HG03439 (cell line): ENCODE measurements around the gene SLC29A1.
A peak's percentile ranks its signal among the peaks of the same experiment; 100 is the strongest.

ENCODE experiments used
- ATAC-seq: cut with Tn5 transposase; IDR thresholded peaks from one replicate; pipeline ENCODE4 v1.9.1; 2021; ENCODE audit warnings: mild to moderate bottlenecking, moderate library complexity; ENCODE audit not compliant: unreplicated experiment

The SLC29A1 gene

GRCh38 chr6:44251576-44252524 lies 28.5 kb downstream of the SLC29A1 start:
- ATAC-seq: no peak

- no peak for ATAC-seq
Observed at GRCh38 chr6:44253307-44254101, 30.1 kb downstream of the SLC29A1 start.

DNA sequence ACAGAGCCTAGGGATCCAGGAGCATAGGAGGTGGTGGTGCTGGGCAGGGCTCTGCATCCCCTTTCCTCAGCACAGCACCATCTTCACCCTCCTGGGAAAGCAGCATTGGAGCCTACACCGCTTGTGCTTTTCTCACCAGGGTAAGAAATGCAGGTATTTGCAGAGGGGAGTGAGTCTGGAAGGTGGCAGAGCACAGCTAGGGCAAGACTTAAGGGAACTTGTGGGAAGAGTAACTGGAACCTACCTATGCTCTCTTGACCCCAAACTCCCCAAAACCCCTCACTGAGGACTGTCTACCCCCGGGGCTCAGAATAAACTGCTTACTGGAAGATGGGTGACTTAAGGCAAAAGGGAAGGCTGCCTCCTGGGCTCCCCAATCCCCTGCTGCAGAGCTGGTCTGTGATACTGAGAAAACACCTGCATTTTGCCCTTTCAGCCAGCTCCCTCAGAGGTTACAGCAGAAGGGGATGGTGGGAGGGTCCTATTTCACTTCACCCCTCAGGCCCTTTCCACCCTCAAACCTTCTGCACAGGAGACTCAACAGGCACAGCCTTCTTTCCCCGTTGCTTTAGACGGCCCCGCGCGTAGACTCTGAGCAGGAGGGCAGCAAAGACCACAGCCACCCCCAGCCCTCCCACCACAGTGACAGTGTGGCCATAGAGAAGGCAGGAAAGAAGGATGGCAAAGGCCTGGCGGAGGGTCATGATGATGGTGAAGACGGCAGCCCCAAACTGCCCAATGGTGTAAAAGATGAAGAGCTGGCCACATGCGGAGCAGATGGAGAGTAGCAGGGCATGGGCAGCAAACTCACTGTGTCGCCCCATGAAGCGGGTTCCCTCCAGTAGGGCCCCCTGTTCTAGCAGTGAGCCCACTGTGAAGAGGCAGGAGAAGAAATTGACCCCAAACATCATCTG lies 31.1 kb downstream of the SLC29A1 start:
- ATAC-seq: no peak

DNA sequence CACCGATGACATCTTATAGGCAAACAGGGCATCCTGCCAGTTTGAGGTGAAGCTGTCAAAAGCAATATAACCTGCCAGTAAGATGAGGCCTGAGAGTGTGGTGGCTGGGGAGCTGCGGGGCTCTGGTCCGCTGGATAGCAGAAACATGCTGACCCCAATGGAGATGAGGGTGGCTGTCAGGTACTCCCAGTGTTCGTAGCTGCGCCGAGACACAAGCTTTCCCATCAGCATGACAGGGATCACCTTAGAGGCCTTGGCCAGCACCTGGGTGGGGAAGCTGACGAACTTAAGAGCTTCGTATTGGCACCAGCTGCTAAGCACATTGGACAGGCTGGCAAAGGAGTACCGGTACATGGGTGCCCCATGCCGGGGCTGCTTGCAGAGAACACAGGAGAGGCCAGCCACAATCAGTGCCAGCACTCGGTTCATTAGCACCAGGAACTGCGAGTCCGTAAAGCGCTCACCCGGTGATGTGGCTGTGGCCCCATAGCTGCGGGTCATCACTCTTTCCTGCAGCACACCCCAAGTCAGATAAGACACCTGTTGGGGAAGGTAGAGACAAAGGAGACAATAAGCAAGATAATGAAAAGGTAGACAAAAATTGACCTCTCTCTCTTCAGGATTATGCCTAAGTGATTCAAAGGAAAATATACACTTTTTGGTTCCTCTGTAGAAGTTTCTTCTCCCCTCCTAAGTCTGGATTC lies 31.9 kb downstream of the SLC29A1 start:
- ATAC-seq: no peak

- no peak for ATAC-seq
Observed at GRCh38 chr6:44255871-44256774, 32.7 kb downstream of the SLC29A1 start.

GRCh38 chr6:44256775-44257024 lies 33.3 kb downstream of the SLC29A1 start:
- ATAC-seq: peak; percentile 15

GRCh38 chr6:44257025-44257752 lies 33.8 kb downstream of the SLC29A1 start, which contains the start of gene SLC35B2:
TSS of gene SLC35B2 (minus strand) at chr6:44257528. CDS start at chr6:44257410, 118 bp downstream.
- ATAC-seq: peak; percentile 42

DNA sequence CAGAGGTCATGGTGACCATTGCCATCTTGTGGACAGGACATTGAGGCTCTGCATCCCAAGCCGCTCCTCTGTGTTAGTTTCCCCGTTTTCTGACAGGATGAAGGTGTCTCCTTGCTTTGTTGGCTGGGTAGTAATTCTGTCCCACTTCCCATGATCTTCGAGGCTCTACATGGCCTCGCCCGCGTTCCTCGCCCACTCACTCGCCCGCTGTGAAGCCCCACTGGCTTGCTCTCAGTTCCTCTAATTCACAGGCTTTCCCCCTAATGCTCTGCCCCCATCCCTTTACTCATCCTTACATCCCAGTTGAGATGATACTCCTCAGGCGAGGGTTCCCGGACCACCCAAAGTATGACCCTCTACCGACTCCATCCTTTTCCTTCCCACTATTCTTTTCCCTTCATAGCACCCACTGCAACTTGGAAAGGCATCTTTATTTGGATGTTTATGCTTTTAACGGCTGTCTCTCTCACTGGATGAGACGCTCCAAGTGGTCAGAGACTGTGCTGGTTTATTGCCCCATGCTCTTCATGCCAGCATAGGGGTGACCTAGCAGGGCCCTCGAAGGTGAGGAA lies 34.4 kb downstream of the SLC29A1 start:
- ATAC-seq: peak; percentile 13

- no peak for ATAC-seq
Observed at GRCh38 chr6:44258325-44258863, 35.0 kb downstream of the SLC29A1 start.

DNA sequence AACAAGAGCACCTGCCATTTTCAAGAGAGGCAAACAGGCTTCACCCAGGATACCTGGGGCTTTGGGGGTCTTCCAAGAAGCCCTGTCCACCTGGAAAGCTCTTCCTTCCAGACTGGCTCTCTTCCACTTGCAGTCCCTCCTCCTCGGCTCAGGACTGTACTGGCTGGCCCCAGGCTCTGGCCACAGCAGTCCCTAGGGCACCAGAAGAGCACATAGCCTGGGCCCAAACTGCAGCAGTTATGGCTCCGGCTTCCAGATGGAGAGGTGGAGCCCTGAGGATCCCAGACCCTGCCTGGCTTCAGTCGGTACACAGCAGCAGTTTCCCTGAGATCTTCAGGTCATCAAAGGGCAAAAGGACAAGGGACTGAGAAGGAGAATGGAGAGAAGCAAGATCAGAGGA lies 35.5 kb downstream of the SLC29A1 start:
- ATAC-seq: no peak

GRCh38 chr6:44260011-44260410 lies 36.6 kb downstream of the SLC29A1 start:
- ATAC-seq: no peak

DNA sequence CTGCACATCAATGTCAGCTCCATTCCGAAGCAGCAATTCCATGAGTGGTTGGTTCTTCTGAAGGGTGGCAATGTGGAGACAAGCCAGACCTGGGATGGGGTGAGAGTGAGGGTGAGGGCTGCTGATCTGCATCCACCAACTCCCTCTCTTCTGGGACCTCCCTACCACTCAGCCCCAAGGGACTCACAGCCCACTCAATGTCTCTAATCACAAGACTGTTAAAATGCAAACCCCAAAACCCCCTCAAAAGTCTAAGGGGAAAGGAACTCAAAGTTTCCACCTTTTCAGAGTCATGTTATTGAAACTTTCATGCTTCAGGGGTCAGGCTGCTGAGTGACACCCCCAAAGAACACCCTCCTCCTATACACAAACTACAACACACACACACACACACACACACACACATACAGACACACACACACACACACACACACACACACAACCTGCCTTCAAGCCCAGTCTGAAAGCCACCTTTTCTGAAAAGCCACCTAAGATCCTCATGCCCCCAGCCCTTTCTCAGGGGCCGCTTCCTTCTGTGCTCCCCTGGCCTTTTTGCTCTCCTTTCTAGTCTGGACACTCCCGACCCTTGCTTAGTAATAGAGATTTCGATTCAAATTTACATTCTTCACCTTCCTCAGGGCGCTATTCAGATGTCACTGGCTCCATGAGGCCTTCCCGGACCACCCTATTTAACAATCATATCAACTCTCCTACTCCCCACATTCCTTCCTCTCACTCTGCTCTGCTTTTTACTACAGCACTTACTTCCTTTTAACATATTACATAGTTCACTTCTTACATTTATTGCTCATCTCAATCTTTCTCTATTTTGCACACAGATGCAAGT lies 37.3 kb downstream of the SLC29A1 start:
- ATAC-seq: no peak

GRCh38 chr6:44261581-44261980 lies 38.2 kb downstream of the SLC29A1 start:
- no peak for ATAC-seq

DNA sequence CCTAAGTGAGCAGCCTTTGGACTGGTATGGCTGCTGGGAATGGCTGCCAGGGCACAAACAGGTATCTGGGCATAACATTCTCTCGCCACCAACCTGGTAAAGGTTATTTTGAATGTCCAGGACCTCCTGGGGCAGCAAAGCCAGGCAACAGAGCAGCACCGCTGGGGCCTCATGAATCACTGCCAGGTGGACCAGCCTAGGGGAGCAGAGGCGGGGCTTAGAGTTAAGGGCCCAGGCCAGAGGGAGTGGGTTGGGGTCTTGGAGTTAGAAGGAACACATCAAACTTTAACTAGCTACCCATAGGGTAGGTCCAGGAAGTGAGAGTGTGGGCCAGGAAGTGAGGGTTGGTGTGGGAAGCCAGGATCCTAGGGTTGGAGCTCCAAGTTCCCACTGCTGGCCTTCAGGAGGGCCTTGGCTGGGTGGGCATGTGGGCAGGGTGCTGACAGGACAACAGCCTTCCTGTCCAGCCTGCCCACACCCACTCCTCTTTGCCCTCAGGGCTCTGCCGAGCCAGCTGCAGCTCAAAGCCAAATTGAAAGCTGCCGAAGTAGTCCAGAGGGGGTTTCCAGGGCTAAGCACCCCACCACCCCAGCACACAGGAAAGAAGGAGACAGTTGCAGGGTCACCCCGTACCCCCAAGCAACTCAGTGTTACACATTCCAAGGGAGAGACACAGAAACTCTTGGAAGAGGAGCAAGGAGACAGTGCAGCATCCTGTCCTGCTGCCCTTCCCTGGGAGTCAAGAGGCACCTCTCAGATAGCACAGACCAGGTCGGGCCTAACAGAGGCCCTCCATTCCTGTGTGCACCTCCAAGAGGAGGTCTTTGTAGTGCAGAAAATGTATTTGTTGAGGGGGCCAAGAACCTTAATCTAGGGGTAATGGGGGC lies 39.3 kb downstream of the SLC29A1 start:
- no peak for ATAC-seq

DNA sequence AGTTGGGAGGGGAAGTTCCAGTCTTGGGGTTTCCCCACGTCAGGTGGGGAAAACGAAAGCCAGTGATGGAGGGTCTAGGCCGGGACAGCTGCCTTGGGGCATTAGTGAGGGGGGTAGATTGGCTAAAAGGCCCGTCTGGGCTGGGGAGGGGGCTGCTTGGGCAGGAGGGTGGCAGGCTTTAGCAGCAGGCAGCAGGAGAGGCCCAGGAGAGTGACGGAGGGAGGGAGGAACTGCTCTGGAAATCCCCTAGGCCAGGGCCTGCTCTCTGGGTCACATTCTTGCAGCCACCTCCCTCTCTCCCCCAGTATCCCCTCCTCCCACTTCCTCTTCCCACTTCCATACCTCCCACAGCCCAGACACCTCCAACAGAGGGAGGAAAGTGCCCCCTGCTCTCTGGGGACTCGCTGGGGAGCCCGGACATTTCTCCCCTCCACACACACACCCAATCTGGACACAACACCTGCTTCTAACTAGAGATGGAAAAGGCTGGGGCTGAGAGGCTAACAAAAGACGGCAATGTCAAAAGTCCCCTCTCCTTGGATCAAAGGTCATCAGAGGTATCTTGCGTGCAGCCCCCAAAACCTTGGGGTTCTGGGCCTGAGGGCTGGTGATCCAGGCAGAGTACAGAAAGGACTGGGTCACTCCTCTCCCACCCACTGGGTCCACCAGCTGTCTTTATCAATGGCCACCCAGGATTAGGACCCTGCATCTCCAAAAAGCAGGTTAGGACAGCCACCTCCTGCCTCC lies 40.1 kb downstream of the SLC29A1 start:
- ATAC-seq: no peak
